GM23338 (cell line): ENCODE data around the gene LRCH3.

Source experiments
- CTCF ChIP-seq, 2 experiments: fragments of 200-600 bp in 1 of 2; sonication (generic) in 1 of 2; conservative IDR thresholded peaks; 2 replicates each; pipeline versions ENCODE4 v1.5.1 to v1.6.1; 2016 to 2017; ENCODE audit warnings: antibody characterized with exemption in 2 of 2, low read depth in 2 of 2, mild to moderate bottlenecking in 2 of 2, moderate library complexity in 1 of 2
- EZH2 ChIP-seq: fragments of 200-600 bp; sonication (generic); IDR thresholded peaks from one replicate; pipeline ENCODE4 v1.8.0; 2017; ENCODE audit warnings: antibody characterized with exemption, mild to moderate bottlenecking, low read depth; ENCODE audit not compliant: unreplicated experiment
- EZH2phosphoT487 ChIP-seq: fragments of 200-600 bp; sonication (generic); IDR thresholded peaks from one replicate; pipeline ENCODE4 v1.8.1; 2018; ENCODE audit warnings: antibody characterized with exemption; ENCODE audit not compliant: unreplicated experiment
- POLR2AphosphoS5 ChIP-seq: IDR thresholded peaks from 2 replicates; pipeline ENCODE4 v1.6.1; 2016; ENCODE audit warnings: antibody characterized with exemption, low read depth
- REST ChIP-seq: IDR thresholded peaks from one replicate; pipeline ENCODE4 v1.6.1; 2018; ENCODE audit warnings: antibody characterized with exemption; ENCODE audit not compliant: unreplicated experiment
- ZNF462 ChIP-seq: fragments of 250-450 bp; sonication (Bioruptor Pico); IDR thresholded peaks from 2 replicates; pipeline ENCODE4 v1.5.0; 2020; ENCODE audit warnings: mild to moderate bottlenecking, moderate library complexity

- TF ChIP-seq CTCF (conservative IDR thresholded peaks at IDR 0.05; ENCODE audit: low read depth in 2 of 2) (peak; percentile 95 to 99), EZH2phosphoT487 (no peak), EZH2 (no peak), POLR2AphosphoS5 (no peak), REST (no peak), ZNF462 (CRISPR knock-in tag) (no peak)
Observed at GRCh38 chr3:197906023-197906849, 115.2 kb downstream of the LRCH3 start.
